Adrenal gland (tissue), 5 donors: ENCODE results near the gene PDE3A.

Experiments
- POLR2A ChIP-seq, 2 donors: fragments of 450-650 bp; IDR thresholded peaks; one replicate each; pipeline ENCODE4 v1.6.1; 2017; ENCODE audit warnings: antibody characterized with exemption in 2 of 2, mild to moderate bottlenecking in 2 of 2, moderate library complexity in 1 of 2
- TF ChIP-seq, protein P1 (sequence below), 6 experiments: fragments of 450-650 bp in 4 of 6; fragments of 200-600 bp in 2 of 6; sonication (generic) in 1 of 6; IDR thresholded peaks; 1 replicate in 5 of 6; 2 replicates in 1 of 6; pipeline versions ENCODE4 v1.5.1 to v1.8.0; 2016 to 2021; ENCODE audit warnings: antibody characterized with exemption in 6 of 6, mild to moderate bottlenecking in 2 of 6, moderate library complexity in 1 of 6
- donor health status: DM: no; HTN: no; CAD: no.

DNA sequence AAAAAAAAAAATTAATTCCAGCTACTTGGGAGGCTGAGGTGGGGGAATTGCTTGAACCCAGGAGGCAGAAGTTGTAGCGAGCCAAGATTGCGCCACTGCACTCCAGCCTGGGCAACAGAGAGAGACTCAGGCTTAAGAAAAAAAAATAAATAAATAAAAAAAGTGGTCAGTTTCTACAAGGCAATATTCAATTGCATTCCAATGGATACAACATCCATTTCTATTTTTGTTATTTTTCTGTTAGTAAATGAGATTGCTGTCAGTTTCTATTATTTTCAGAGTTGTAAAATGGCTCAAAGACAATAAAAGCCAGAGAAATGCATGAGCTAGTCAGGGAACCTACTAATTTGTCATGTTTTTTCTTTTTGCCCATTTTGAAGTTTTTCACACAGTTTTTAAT is 119.2 kb downstream of the PDE3A start:
- TF ChIP-seq, protein P1, sequence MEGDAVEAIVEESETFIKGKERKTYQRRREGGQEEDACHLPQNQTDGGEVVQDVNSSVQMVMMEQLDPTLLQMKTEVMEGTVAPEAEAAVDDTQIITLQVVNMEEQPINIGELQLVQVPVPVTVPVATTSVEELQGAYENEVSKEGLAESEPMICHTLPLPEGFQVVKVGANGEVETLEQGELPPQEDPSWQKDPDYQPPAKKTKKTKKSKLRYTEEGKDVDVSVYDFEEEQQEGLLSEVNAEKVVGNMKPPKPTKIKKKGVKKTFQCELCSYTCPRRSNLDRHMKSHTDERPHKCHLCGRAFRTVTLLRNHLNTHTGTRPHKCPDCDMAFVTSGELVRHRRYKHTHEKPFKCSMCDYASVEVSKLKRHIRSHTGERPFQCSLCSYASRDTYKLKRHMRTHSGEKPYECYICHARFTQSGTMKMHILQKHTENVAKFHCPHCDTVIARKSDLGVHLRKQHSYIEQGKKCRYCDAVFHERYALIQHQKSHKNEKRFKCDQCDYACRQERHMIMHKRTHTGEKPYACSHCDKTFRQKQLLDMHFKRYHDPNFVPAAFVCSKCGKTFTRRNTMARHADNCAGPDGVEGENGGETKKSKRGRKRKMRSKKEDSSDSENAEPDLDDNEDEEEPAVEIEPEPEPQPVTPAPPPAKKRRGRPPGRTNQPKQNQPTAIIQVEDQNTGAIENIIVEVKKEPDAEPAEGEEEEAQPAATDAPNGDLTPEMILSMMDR (IDR thresholded peaks at IDR 0.05): no peak
- TF ChIP-seq POLR2A (IDR thresholded peaks at IDR 0.05): no peak
